Measurements from ENCODE around the gene ADGRD1. TPM values are rescaled to one million over a fixed set of nuclear protein-coding genes. Genes with fewer than 3 reads are reported as not detected.

The ADGRD1 gene
- polyA plus RNA-seq, 3 donors, result 4.7 to 17.9 (median 4.9) TPM

DNA sequence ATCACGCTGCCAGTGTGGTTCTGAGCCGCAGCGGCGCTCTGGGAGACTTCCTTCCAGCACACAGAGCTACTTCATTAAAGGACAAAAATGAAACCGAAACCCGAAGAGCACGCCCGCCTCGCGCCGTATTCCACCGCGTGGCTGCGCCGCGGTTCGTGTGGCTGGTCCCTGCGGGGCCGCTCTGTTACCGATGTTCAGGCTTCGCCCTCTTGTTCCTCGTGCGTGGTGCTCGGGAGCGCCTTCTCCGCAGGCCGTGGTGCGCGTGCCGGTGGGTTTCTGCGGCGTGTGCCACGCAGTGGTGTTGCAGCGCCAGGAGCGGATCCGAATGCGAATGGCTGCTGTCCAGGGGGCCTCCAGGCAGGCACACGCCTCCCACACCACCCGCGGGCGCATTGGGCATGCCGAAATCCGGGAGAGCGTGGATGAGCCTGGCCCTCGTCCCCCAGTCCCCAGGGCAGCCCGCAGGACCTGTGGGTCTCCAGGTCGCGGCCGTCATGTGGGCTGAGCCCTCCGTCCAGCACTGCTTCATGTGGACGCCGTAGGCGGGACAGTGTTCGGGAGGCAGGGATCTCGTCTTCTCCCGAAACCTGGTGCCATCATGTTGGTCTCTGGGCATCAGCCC, 91.2 kb downstream of the ADGRD1 start:
- intact Hi-C loops (cut with micrococcal nuclease), result no loop called here
- H3K4me3 ChIP-seq (replicated peaks in 1 of 3; ENCODE audit: low read depth in 2 of 3, low read length in 3 of 3), result no peak overlapping the region
- WGBS (ENCODE audit: insufficient coverage), result 94% methylated on average over 53 of the region's 56 CpGs
- Mint-ChIP-seq H3K27me3 (ENCODE audit: low read depth in 3 of 3) (peaks cover 3 to 7% (median 6%) of the 10 kb centered on the region in 3 donors), H3K4me1 (peaks cover 15% of the 10 kb centered on the region), H3K4me3 (no peak overlapping the region), H3K36me3 (no peaks in the 10 kb centered on the region), H3K27ac (no peak overlapping the region), H3K9me3 (peaks cover 0 to 3% (median 2%) of the 10 kb centered on the region in 7 donors)
- no peak overlapping the region for H2AFZ ChIP-seq (ENCODE audit: insufficient read depth, low read depth, low read length, poor library complexity, severe bottlenecking)
- H3K4me1 ChIP-seq (ENCODE audit: control insufficient read depth in 1 of 2, insufficient read depth in 2 of 2, low read length in 2 of 2), result peaks cover 0 to 12% of the 10 kb centered on the region in 2 donors
- no peak overlapping the region for H3K9ac ChIP-seq (ENCODE audit: insufficient read depth, low read length, poor library complexity, severe bottlenecking)
- H3K9me3 ChIP-seq (replicated peaks in 1 of 2; ENCODE audit: control insufficient read depth in 1 of 2, insufficient read depth in 1 of 2, low read length in 2 of 2), result no peaks in the 10 kb centered on the region
- no peak overlapping the region for H3K27ac ChIP-seq (ENCODE audit: low read depth in 1 of 2, low read length in 2 of 2)
- no peak overlapping the region for H3K4me2 ChIP-seq (replicated peaks; ENCODE audit: extremely low read depth, low read length, poor library complexity, severe bottlenecking)
- no peaks in the 10 kb centered on the region for H3K79me2 ChIP-seq (ENCODE audit: insufficient read depth, low read length)
- no peak for DNase-seq
- TF ChIP-seq CTCF (IDR thresholded peaks at IDR 0.05), result no peak
- no peaks in the 10 kb centered on the region for H3K36me3 ChIP-seq (replicated peaks in 1 of 2; ENCODE audit: control insufficient read depth in 1 of 2, insufficient read depth in 2 of 2, low read length in 2 of 2)
- H4K20me1 ChIP-seq (ENCODE audit: insufficient read depth, low read length), result peaks cover 26% of the 10 kb centered on the region
- H3K27me3 ChIP-seq (ENCODE audit: control insufficient read depth in 2 of 2, insufficient read depth in 2 of 2, low read length in 2 of 2), result no peaks in the 10 kb centered on the region

- Mint-ChIP-seq H3K4me3 (no peak overlapping the region), H3K36me3 (no peaks in the 10 kb centered on the region), H3K27me3 (ENCODE audit: low read depth in 3 of 3) (peaks cover 3 to 7% (median 6%) of the 10 kb centered on the region in 3 donors), H3K27ac (peak overlapping the region in 2 of 7 donors; percentile 58 to 69), H3K9me3 (peaks cover 0 to 3% (median 2%) of the 10 kb centered on the region in 7 donors), H3K4me1 (peaks cover 17% of the 10 kb centered on the region)
- H3K36me3 ChIP-seq (replicated peaks in 1 of 2; ENCODE audit: control insufficient read depth in 1 of 2, insufficient read depth in 2 of 2, low read length in 2 of 2), result no peaks in the 10 kb centered on the region
- H3K27ac ChIP-seq (ENCODE audit: low read depth in 1 of 2, low read length in 2 of 2), result no peak overlapping the region
- H2AFZ ChIP-seq (ENCODE audit: insufficient read depth, low read depth, low read length, poor library complexity, severe bottlenecking), result no peak overlapping the region
- H3K4me3 ChIP-seq (replicated peaks in 1 of 3; ENCODE audit: low read depth in 2 of 3, low read length in 3 of 3), result no peak overlapping the region
- no peak for TF ChIP-seq CTCF (IDR thresholded peaks at IDR 0.05)
- no peaks in the 10 kb centered on the region for H3K79me2 ChIP-seq (ENCODE audit: insufficient read depth, low read length)
- no peaks in the 10 kb centered on the region for H3K27me3 ChIP-seq (ENCODE audit: control insufficient read depth in 2 of 2, insufficient read depth in 2 of 2, low read length in 2 of 2)
- peaks cover 0 to 16% of the 10 kb centered on the region in 2 donors for H3K4me1 ChIP-seq (ENCODE audit: control insufficient read depth in 1 of 2, insufficient read depth in 2 of 2, low read length in 2 of 2)
- intact Hi-C loops (cut with micrococcal nuclease), result no loop called here
- H3K4me2 ChIP-seq (replicated peaks; ENCODE audit: extremely low read depth, low read length, poor library complexity, severe bottlenecking), result no peak overlapping the region
- WGBS (ENCODE audit: insufficient coverage), result 96% methylated on average over 13 of the region's 13 CpGs
- no peaks in the 10 kb centered on the region for H3K9me3 ChIP-seq (replicated peaks in 1 of 2; ENCODE audit: control insufficient read depth in 1 of 2, insufficient read depth in 1 of 2, low read length in 2 of 2)
- H3K9ac ChIP-seq (ENCODE audit: insufficient read depth, low read length, poor library complexity, severe bottlenecking), result no peak overlapping the region
- no peak for DNase-seq
- H4K20me1 ChIP-seq (ENCODE audit: insufficient read depth, low read length), result peaks cover 24% of the 10 kb centered on the region
These were observed 92.2 kb downstream of the ADGRD1 start for GRCh38 chr12:131045705-131046460.
